ENCODE results near the gene RPE65.

GRCh38 chr1:68421350-68421749, 28.4 kb downstream of the RPE65 start:
- TF ChIP-seq POLR2AphosphoS5 (IDR thresholded peaks at IDR 0.05) (no peak), EP300 (IDR thresholded peaks at IDR 0.05) (no peak), CTCF (IDR thresholded peaks at IDR 0.05) (no peak), POLR2A (IDR thresholded peaks at IDR 0.05; ENCODE audit: low read depth) (no peak)

Measured in esophagus muscularis mucosa (tissue), 4 donors.